Measurements from ENCODE around the gene DCTN5. TPM values are rescaled to one million over a fixed set of nuclear protein-coding genes. Genes with fewer than 3 reads are reported as not detected.

The DCTN5 gene
- total RNA-seq, 2 donors from 2014 or later: 14.3 to 23.4 TPM

DNA sequence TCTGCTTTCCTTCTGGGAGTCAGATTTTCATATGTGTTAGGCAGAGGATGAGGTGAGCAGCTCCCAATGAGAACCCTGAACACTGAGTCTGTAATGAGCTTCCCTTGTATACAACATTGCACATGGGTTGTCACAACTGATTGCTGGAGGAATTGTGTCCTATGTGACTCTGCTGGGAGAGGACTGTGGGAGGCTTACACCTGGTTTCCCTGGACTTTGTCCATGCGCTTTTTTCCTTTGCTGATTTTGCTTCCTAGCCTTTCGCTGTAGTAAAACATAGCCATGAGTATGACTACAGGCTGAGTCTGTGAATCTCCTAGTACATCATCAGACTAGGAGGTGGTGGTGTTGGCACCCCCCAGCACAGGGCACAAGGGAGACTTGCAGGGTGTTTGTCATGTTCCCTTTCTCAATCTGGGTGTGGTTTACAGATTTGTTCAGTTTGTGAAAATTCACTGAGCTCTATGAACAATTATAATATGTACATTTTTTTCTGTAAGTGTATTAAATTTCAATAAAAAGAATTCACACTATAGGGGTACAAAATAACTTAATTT, 35.7 kb downstream of the DCTN5 start:
- H3K27me3 ChIP-seq: no peaks in the 10 kb centered on the region
- peaks cover 30% of the 10 kb centered on the region for H3K4me1 ChIP-seq
- ATAC-seq (peak; percentile 76), DNase-seq (peak; percentile 52 to 72 (median 61))
- intact Hi-C loops (cut with DNase I): no loop called here
- WGBS, 2 donors: 41 to 47% methylated on average over 2 of the region's 2 CpGs
- TF ChIP-seq POLR2A (IDR thresholded peaks at IDR 0.05) (no peak), CTCF (IDR thresholded peaks at IDR 0.05) (no peak)
- H3K36me3 ChIP-seq (replicated peaks in 1 of 2; ENCODE audit: insufficient read depth in 1 of 2, low read depth in 2 of 2): no peaks in the 10 kb centered on the region
- no peak overlapping the region for H3K4me3 ChIP-seq
- H3K27ac ChIP-seq: peak overlapping the region; percentile 11 to 56 (median 52)
- H3K9me3 ChIP-seq: no peaks in the 10 kb centered on the region

DNA sequence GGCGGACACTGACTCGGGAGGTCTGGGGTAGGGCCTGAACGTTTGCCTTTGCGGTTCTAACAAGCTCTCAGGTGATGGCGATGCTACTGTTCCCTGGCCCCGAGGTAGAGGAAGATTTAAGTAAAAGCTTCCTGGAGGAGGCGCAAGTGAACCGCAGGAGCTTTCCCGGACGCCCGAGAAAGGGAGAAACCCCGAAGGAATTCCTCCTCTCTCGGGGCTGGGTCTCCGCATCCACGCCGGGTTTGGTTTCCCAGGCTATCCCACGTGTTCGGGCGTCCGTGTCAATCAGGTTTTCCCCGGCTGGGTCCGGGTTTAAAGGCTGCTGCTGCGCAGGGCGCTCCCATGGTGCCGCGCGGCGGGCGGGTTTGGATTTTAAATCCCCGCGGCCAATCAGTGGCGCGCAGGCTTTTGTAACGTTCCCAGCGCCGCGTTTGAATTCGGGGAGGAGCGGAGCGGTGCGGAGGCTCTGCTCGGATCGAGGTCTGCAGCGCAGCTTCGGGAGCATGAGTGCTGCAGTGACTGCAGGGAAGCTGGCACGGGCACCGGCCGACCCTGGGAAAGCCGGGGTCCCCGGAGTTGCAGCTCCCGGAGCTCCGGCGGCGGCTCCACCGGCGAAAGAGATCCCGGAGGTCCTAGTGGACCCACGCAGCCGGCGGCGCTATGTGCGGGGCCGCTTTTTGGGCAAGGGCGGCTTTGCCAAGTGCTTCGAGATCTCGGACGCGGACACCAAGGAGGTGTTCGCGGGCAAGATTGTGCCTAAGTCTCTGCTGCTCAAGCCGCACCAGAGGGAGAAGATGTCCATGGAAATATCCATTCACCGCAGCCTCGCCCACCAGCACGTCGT, 37.4 kb downstream of the DCTN5 start, which contains the start of gene PLK1:
Gene PLK1 (plus strand): TSS at position 460 of the 844 bp plus-strand sequence. CDS start 44 bp downstream, at position 504.
- Histone ChIP-seq H3K36me3 (replicated peaks in 1 of 2; ENCODE audit: insufficient read depth in 1 of 2, low read depth in 2 of 2) (no peaks in the 10 kb centered on the region), H3K4me1 (peaks cover 30% of the 10 kb centered on the region), H3K9me3 (no peaks in the 10 kb centered on the region), H3K4me3 (peak within 1 kb of the TSS; percentile 8 to 21), H3K27me3 (no peaks in the 10 kb centered on the region), H3K27ac (no peak within 1 kb of the TSS)
- TF ChIP-seq POLR2A (IDR thresholded peaks at IDR 0.05) (no peak), CTCF (IDR thresholded peaks at IDR 0.05) (peak in 4 of 7 experiments; percentile 13 to 27 (median 20))
- intact Hi-C loops (cut with DNase I): no loop called here
- 1 to 3% methylated on average over 28 to 75 of the region's 75 CpGs for WGBS, 2 donors
- DNase-seq (peak; percentile 54 to 79 (median 67)), ATAC-seq (peak; percentile 75)

- no peaks in the 10 kb centered on the region for H3K36me3 ChIP-seq (replicated peaks in 1 of 2; ENCODE audit: insufficient read depth in 1 of 2, low read depth in 2 of 2)
- intact Hi-C loops (cut with DNase I): no loop called here
- H3K9me3 ChIP-seq: no peaks in the 10 kb centered on the region
- ATAC-seq (no peak), DNase-seq (no peak)
- TF ChIP-seq CTCF (IDR thresholded peaks at IDR 0.05): no peak
- TF ChIP-seq POLR2A (IDR thresholded peaks at IDR 0.05): no peak
- H3K27ac ChIP-seq: no peak overlapping the region
- 29 to 42% methylated on average over 24 of the region's 24 CpGs for WGBS, 2 donors
- no peaks in the 10 kb centered on the region for H3K27me3 ChIP-seq
- H3K4me3 ChIP-seq: peak overlapping the region in 1 of 2 donors; percentile 21
- peaks cover 30% of the 10 kb centered on the region for H3K4me1 ChIP-seq
These were observed 38.2 kb downstream of the DCTN5 start for GRCh38 chr16:23679274-23679985.

GRCh38 chr16:23679986-23680336, 38.7 kb downstream of the DCTN5 start:
- H3K27ac ChIP-seq: no peak overlapping the region

More at GRCh38 chr16:23679986-23680336, 38.7 kb downstream of the DCTN5 start:
- Histone ChIP-seq H3K4me1 (peaks cover 30% of the 10 kb centered on the region), H3K27me3 (no peaks in the 10 kb centered on the region), H3K36me3 (replicated peaks in 1 of 2; ENCODE audit: insufficient read depth in 1 of 2, low read depth in 2 of 2) (no peaks in the 10 kb centered on the region), H3K9me3 (no peaks in the 10 kb centered on the region), H3K4me3 (no peak overlapping the region)
- 67 to 75% methylated on average over 6 of the region's 6 CpGs for WGBS, 2 donors
- no peak for DNase-seq
- intact Hi-C loops (cut with DNase I): no loop called here
- no peak for TF ChIP-seq CTCF (IDR thresholded peaks at IDR 0.05)
- no peak for TF ChIP-seq POLR2A (IDR thresholded peaks at IDR 0.05)
- no peak for ATAC-seq

All from body of pancreas (tissue), 4 donors.